Urinary bladder (tissue), 2 donors: ENCODE results near the gene GNAI2. TPM values are rescaled to one million over a fixed set of nuclear protein-coding genes. Genes with fewer than 3 reads are reported as not detected.

Experiments used
- polyA plus RNA-seq: library from polyadenylated mRNA; stranded (reverse); fragments of 200-250 nt; gene quantifications from one replicate; pipeline ENCODE4 v1.2.3, GENCODE V29; 2013
- small RNA-seq: library from RNA; depleted of rRNA; stranded (forward); fragments of <200 nt; gene quantifications from one replicate; pipeline ENCODE3, GENCODE V24; 2014
- total RNA-seq: library from RNA; depleted of rRNA; stranded (reverse); fragments of >200 nt; gene quantifications from one replicate; pipeline ENCODE4 v1.2.3, GENCODE V29; 2014
- donor health status: healthy.

The GNAI2 gene
- total and polyA plus RNA-seq, 2 donors, result 96.3 to 263 TPM

Small RNA genes within 50 kb of the gene (small RNA-seq; reads per million reads assigned to genes)
- not detected for gene MIR5787

Other genes starting within 250 kb of the GNAI2 start
- 325 TPM for gene RBM5, start 147.3 kb upstream of the GNAI2 start, total RNA-seq
- gene RBM5, start 147.3 kb upstream of the GNAI2 start, polyA plus RNA-seq, result 88.7 TPM
- gene SEMA3F, start 80.9 kb upstream of the GNAI2 start, total RNA-seq, result 10.8 TPM
- gene SEMA3F, start 80.9 kb upstream of the GNAI2 start, polyA plus RNA-seq, result 35.1 TPM
- not detected for gene GNAT1, start 44.6 kb upstream of the GNAI2 start, total RNA-seq
- not detected for gene GNAT1, start 44.6 kb upstream of the GNAI2 start, polyA plus RNA-seq
- gene SLC38A3, start 30.9 kb upstream of the GNAI2 start, total RNA-seq, result 0.63 TPM
- gene SLC38A3, start 30.9 kb upstream of the GNAI2 start, polyA plus RNA-seq, result 0.14 TPM
- 63.4 TPM for gene SEMA3B, start 32.9 kb downstream of the GNAI2 start, total RNA-seq
- gene SEMA3B, start 32.9 kb downstream of the GNAI2 start, polyA plus RNA-seq, result 35.5 TPM
- gene LSMEM2, start 42.9 kb downstream of the GNAI2 start, total RNA-seq, result 0.79 TPM
- gene LSMEM2, start 42.9 kb downstream of the GNAI2 start, polyA plus RNA-seq, result 0.39 TPM
- gene IFRD2, start 56.2 kb downstream of the GNAI2 start, total RNA-seq, result 19.5 TPM
- 52.9 TPM for gene IFRD2, start 56.2 kb downstream of the GNAI2 start, polyA plus RNA-seq
- gene HYAL3, start 63.2 kb downstream of the GNAI2 start, total RNA-seq, result 2.9 TPM
- gene HYAL3, start 63.2 kb downstream of the GNAI2 start, polyA plus RNA-seq, result 3.0 TPM
- gene NAA80, start 63.2 kb downstream of the GNAI2 start, total RNA-seq, result 2.3 TPM
- 12.0 TPM for gene NAA80, start 63.2 kb downstream of the GNAI2 start, polyA plus RNA-seq
- gene HYAL1, start 67.4 kb downstream of the GNAI2 start, total RNA-seq, result 2.5 TPM
- 7.0 TPM for gene HYAL1, start 67.4 kb downstream of the GNAI2 start, polyA plus RNA-seq
- 44.0 TPM for gene HYAL2, start 86.5 kb downstream of the GNAI2 start, total RNA-seq
- gene HYAL2, start 86.5 kb downstream of the GNAI2 start, polyA plus RNA-seq, result 121 TPM
- 4.5 TPM for gene TUSC2, start 92.0 kb downstream of the GNAI2 start, total RNA-seq
- 48.5 TPM for gene TUSC2, start 92.0 kb downstream of the GNAI2 start, polyA plus RNA-seq
- gene RASSF1, start 104.6 kb downstream of the GNAI2 start, total RNA-seq, result 25.4 TPM
- gene RASSF1, start 104.6 kb downstream of the GNAI2 start, polyA plus RNA-seq, result 41.5 TPM
- gene ZMYND10, start 109.5 kb downstream of the GNAI2 start, total RNA-seq, result 1.2 TPM
- gene ZMYND10, start 109.5 kb downstream of the GNAI2 start, polyA plus RNA-seq, result 0.62 TPM
- 17.3 TPM for gene NPRL2, start 114.6 kb downstream of the GNAI2 start, total RNA-seq
- 17.0 TPM for gene NPRL2, start 114.6 kb downstream of the GNAI2 start, polyA plus RNA-seq
- 8.6 TPM for gene CYB561D2, start 114.7 kb downstream of the GNAI2 start, total RNA-seq
- gene CYB561D2, start 114.7 kb downstream of the GNAI2 start, polyA plus RNA-seq, result 19.2 TPM
- 16.2 TPM for gene TMEM115, start 123.3 kb downstream of the GNAI2 start, total RNA-seq
- 49.8 TPM for gene TMEM115, start 123.3 kb downstream of the GNAI2 start, polyA plus RNA-seq